Loucy (cell line): ENCODE results near the gene GPRC5C.

Experiments used
- H2AFZ ChIP-seq: fragments of 200-600 bp; sonication (generic); 2 replicates; pipeline ENCODE4 v1.6.0; 2016; ENCODE audit warnings: antibody characterized with exemption, mild to moderate bottlenecking, low read length, moderate library complexity
- H3F3A ChIP-seq: fragments of 200-600 bp; 2 replicates; pipeline ENCODE4 v1.6.0; 2016; ENCODE audit warnings: antibody characterized with exemption, low read depth, mild to moderate bottlenecking
- H3K27me3 ChIP-seq: fragments of 200-600 bp; sonication (generic); 2 replicates; pipeline ENCODE4 v1.6.1; 2014; ENCODE audit warnings: low read length, mild to moderate bottlenecking; ENCODE audit not compliant: insufficient read depth, poor library complexity, severe bottlenecking
- H3K36me3 ChIP-seq: fragments of 200-600 bp; sonication (generic); 2 replicates; pipeline ENCODE4 v1.6.1; 2016; ENCODE audit warnings: low read length; ENCODE audit not compliant: insufficient read depth
- H3K4me1 ChIP-seq: fragments of 200-600 bp; sonication (generic); 2 replicates; pipeline ENCODE4 v1.5.1; 2014; ENCODE audit warnings: low read length, mild to moderate bottlenecking; ENCODE audit not compliant: insufficient read depth, poor library complexity, severe bottlenecking
- H3K4me2 ChIP-seq: fragments of 200-600 bp; sonication (generic); 2 replicates; pipeline ENCODE4 v1.6.0; 2014; ENCODE audit warnings: antibody characterized with exemption, low read length, low read depth, mild to moderate bottlenecking; ENCODE audit not compliant: poor library complexity, severe bottlenecking
- H3K4me3 ChIP-seq: fragments of 200-600 bp; sonication (generic); 2 replicates; pipeline ENCODE4 v1.5.1; 2014; ENCODE audit warnings: low read length, mild to moderate bottlenecking, mixed read lengths; ENCODE audit not compliant: poor library complexity, severe bottlenecking
- H3K79me2 ChIP-seq: fragments of 200-600 bp; sonication (generic); 2 replicates; pipeline ENCODE4 v1.6.1; 2014; ENCODE audit warnings: low read length; ENCODE audit not compliant: insufficient read depth
- H3K9ac ChIP-seq: fragments of 200-600 bp; sonication (generic); 2 replicates; pipeline ENCODE4 v1.6.0; 2014; ENCODE audit warnings: mild to moderate bottlenecking, low read depth, low read length, moderate library complexity; ENCODE audit not compliant: poor library complexity, severe bottlenecking
- H3K9me2 ChIP-seq: fragments of 200-600 bp; sonication (generic); replicated peaks from 2 replicates; pipeline ENCODE4 v1.6.1; 2016; ENCODE audit warnings: low read depth, low read length, mixed read lengths
- H3K9me3 ChIP-seq: fragments of 200-600 bp; sonication (generic); 2 replicates; pipeline ENCODE4 v1.6.1; 2014; ENCODE audit warnings: mild to moderate bottlenecking, antibody characterized with exemption, low read length, low read depth; ENCODE audit not compliant: insufficient read depth
- H4K20me1 ChIP-seq: fragments of 200-600 bp; sonication (generic); 2 replicates; pipeline ENCODE4 v1.6.0; 2014; ENCODE audit warnings: antibody characterized with exemption, low read length, mild to moderate bottlenecking; ENCODE audit not compliant: insufficient read depth, poor library complexity, severe bottlenecking
- CTCF ChIP-seq: fragments of 200-600 bp; sonication (generic); conservative IDR thresholded peaks from 2 replicates; pipeline ENCODE4 v1.5.1; 2014; ENCODE audit warnings: mild to moderate bottlenecking, antibody characterized with exemption, low read length
- EZH2phosphoT487 ChIP-seq: fragments of 200-600 bp; IDR thresholded peaks from 2 replicates; pipeline ENCODE4 v1.6.1; 2018; ENCODE audit warnings: antibody characterized with exemption, mild to moderate bottlenecking, moderate library complexity, borderline replicate concordance

The GPRC5C gene

GRCh38 chr17:74473294-74473693, 41.4 kb downstream of the GPRC5C start:
- no peak overlapping the region for H3K4me2 ChIP-seq
- no peaks in the 10 kb centered on the region for H3K79me2 ChIP-seq
- 0 out of 2 replicates have a peak, but pooled peaks cover 2% of the 10 kb centered on the region for H3K9me3 ChIP-seq
- peaks cover under 1% of the 10 kb centered on the region for H3K4me1 ChIP-seq
- H4K20me1 ChIP-seq, result no peaks in the 10 kb centered on the region
- H3K4me3 ChIP-seq, result no peak overlapping the region
- H3K36me3 ChIP-seq, result no peaks in the 10 kb centered on the region
- H3K9me2 ChIP-seq, result no peaks in the 10 kb centered on the region
- H3K27me3 ChIP-seq, result peaks cover 26% of the 10 kb centered on the region
- no peak for TF ChIP-seq CTCF
- H3K9ac ChIP-seq, result no peak overlapping the region
- no peak overlapping the region for H2AFZ ChIP-seq
- H3F3A ChIP-seq, result no peaks in the 10 kb centered on the region

GRCh38 chr17:74474043-74474792, 42.3 kb downstream of the GPRC5C start:
- Histone ChIP-seq H4K20me1 (no peaks in the 10 kb centered on the region), H3K36me3 (no peaks in the 10 kb centered on the region), H3K9ac (no peak overlapping the region), H3K27me3 (peaks cover 22% of the 10 kb centered on the region), H3K4me1 (peaks cover 6% of the 10 kb centered on the region), H3K4me2 (no peak overlapping the region), H3K79me2 (no peaks in the 10 kb centered on the region), H3K9me3 (0 out of 2 replicates have a peak, but pooled peaks cover 2% of the 10 kb centered on the region), H2AFZ (no peak overlapping the region), H3K4me3 (no peak overlapping the region), H3K9me2 (no peaks in the 10 kb centered on the region), H3F3A (no peaks in the 10 kb centered on the region)
- no peak for TF ChIP-seq CTCF
- no peak for TF ChIP-seq EZH2phosphoT487

GRCh38 chr17:74475189-74475588, 43.3 kb downstream of the GPRC5C start:
- H2AFZ ChIP-seq, result no peak overlapping the region
- no peak overlapping the region for H3K9ac ChIP-seq
- no peak overlapping the region for H3K4me3 ChIP-seq
- H3K4me1 ChIP-seq, result peaks cover 6% of the 10 kb centered on the region
- H3K79me2 ChIP-seq, result no peaks in the 10 kb centered on the region
- H3K27me3 ChIP-seq, result peaks cover 12% of the 10 kb centered on the region
- H4K20me1 ChIP-seq, result no peaks in the 10 kb centered on the region
- no peaks in the 10 kb centered on the region for H3K9me2 ChIP-seq
- H3K4me2 ChIP-seq, result no peak overlapping the region
- H3K9me3 ChIP-seq, result 0 out of 2 replicates have a peak, but pooled peaks cover 2% of the 10 kb centered on the region
- H3F3A ChIP-seq, result no peaks in the 10 kb centered on the region
- no peaks in the 10 kb centered on the region for H3K36me3 ChIP-seq
- TF ChIP-seq CTCF, result no peak
- TF ChIP-seq EZH2phosphoT487, result no peak
